Measurements from ENCODE around the gene MAPK8. TPM values are rescaled to one million over a fixed set of nuclear protein-coding genes. Genes with fewer than 3 reads are reported as not detected.

MAPK8 gene
- total and polyA plus RNA-seq, 2 of the 4 experiments (the other 2 are of a cell fraction): 41.5 to 54.7 TPM

DNA sequence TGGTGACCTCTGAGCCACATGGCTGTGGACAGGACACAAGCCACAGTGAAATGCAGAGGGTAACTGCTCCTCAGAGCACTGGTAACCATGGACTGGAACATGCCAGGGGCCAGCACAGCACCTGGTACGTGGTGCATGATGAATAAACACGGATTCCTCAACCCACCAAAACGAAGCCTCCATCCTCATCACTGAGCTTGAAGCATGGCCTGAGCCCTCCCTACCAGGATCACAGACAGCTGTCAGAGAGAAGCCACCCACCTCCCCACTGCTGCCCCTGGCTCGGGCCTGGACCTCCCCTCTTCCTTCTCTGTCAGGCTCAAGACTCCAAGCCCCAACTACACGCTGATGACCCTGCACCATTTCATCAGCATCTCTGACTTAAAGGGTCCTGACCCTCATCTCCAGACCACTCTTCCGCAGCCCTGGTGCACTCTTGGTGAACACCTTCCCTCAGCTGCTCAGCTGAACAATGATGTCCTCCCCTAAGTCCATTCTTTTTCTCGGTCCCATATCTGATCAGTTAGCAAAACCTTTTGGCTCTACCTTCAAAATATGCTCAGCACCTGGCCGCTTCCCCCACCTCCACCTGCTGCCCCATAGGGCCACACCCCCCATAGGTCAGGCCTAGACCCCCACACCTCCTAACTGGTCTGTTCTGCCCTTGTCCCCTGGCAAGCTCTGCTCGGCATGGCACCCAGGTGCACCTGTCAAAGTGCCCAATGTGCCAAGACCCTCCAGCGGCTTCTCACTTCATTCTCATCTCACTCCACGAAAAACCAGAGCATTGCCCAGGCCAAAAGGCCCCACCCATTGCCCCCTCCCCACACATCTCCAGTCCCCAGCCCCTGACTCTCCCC is 141.1 kb downstream of the MAPK8 start:
- H2BK120ac ChIP-seq (ENCODE audit: low read depth, low read length): no peak overlapping the region
- H3K27me3 ChIP-seq (ENCODE audit: control insufficient read depth, insufficient read depth, low read length): no peaks in the 10 kb centered on the region
- dilution Hi-C loops (cut with HindIII; ENCODE audit: low sequenced_read_pairs, unreplicated experiment) (no loop called here), in situ Hi-C loops (cut with MboI; ENCODE audit: low sequenced_read_pairs) (no loop called here), intact Hi-C loops (cut with micrococcal nuclease) (no loop called here)
- H2BK20ac ChIP-seq (ENCODE audit: low read depth, low read length): no peak overlapping the region
- H4K5ac ChIP-seq (ENCODE audit: low read depth, low read length): no peak overlapping the region
- peaks cover 28% of the 10 kb centered on the region for H4K20me1 ChIP-seq (ENCODE audit: insufficient read depth, low read length)
- no peak overlapping the region for H3K4ac ChIP-seq (ENCODE audit: low read depth, low read length)
- no peak overlapping the region for H3K9ac ChIP-seq (ENCODE audit: low read depth, low read length)
- H3K4me3 ChIP-seq (ENCODE audit: insufficient read depth, low read depth, low read length): no peak overlapping the region
- H3K23ac ChIP-seq (ENCODE audit: low read depth, low read length): no peak overlapping the region
- H3K9me1 ChIP-seq (ENCODE audit: insufficient read depth, low read length): peaks cover 24% of the 10 kb centered on the region
- H2AFZ ChIP-seq (replicated peaks; ENCODE audit: low read length, poor library complexity): no peak overlapping the region
- H3K14ac ChIP-seq (replicated peaks; ENCODE audit: low read depth, low read length): no peak overlapping the region
- no peak overlapping the region for H3K4me2 ChIP-seq (ENCODE audit: low read depth, low read length)
- no peak for ATAC-seq (ENCODE audit: low read depth)
- no peak overlapping the region for H2AK5ac ChIP-seq (ENCODE audit: low read depth, low read length)
- peaks cover 12% of the 10 kb centered on the region; the same call in 1 of the 2 replicates for H3K36me3 ChIP-seq (ENCODE audit: control insufficient read depth, insufficient read depth, low read length)
- no peaks in the 10 kb centered on the region for H3K9me3 ChIP-seq (ENCODE audit: control insufficient read depth, insufficient read depth, low read length)
- ChIA-PET POLR2A (ENCODE audit: unreplicated experiment) (no interaction called here), CTCF (no interaction called here)
- peaks cover 9% of the 10 kb centered on the region for H3K4me1 ChIP-seq (ENCODE audit: control insufficient read depth, insufficient read depth, low read length)
- H2BK15ac ChIP-seq (ENCODE audit: low read depth, low read length): no peak overlapping the region
- no peak overlapping the region for H3K18ac ChIP-seq (ENCODE audit: low read depth, low read length)
- H2AK9ac ChIP-seq (replicated peaks; ENCODE audit: low read depth, low read length, poor library complexity): no peak overlapping the region
- no peak overlapping the region for H3K27ac ChIP-seq (ENCODE audit: insufficient read depth, low read length)
- H4K8ac ChIP-seq (ENCODE audit: low read depth in 2 of 2, low read length in 2 of 2): no peak overlapping the region
- H4K91ac ChIP-seq (ENCODE audit: insufficient read depth, low read depth, low read length): no peak overlapping the region
- no peak for DNase-seq
- no peak overlapping the region for H3K56ac ChIP-seq (ENCODE audit: extremely low read depth, insufficient read depth, low read length)
- H2BK5ac ChIP-seq (ENCODE audit: low read depth, low read length, poor library complexity, severe bottlenecking): no peak overlapping the region
- BruUV-seq (replicated peaks): no TSS peak
- H3K79me1 ChIP-seq (ENCODE audit: low read depth in 1 of 2, low read length in 2 of 2): peaks cover 8 to 60% of the 10 kb centered on the region in 2 experiments; a peak in 3 of 4 replicates
- 84% methylated on average over 5 of the region's 11 CpGs; no CpG with 5 or more reads in 1 of the 2 experiments for WGBS, 2 experiments (ENCODE audit: extremely low coverage in 2 of 2, insufficient read length in 1 of 2)
- TF ChIP-seq, protein P1, sequence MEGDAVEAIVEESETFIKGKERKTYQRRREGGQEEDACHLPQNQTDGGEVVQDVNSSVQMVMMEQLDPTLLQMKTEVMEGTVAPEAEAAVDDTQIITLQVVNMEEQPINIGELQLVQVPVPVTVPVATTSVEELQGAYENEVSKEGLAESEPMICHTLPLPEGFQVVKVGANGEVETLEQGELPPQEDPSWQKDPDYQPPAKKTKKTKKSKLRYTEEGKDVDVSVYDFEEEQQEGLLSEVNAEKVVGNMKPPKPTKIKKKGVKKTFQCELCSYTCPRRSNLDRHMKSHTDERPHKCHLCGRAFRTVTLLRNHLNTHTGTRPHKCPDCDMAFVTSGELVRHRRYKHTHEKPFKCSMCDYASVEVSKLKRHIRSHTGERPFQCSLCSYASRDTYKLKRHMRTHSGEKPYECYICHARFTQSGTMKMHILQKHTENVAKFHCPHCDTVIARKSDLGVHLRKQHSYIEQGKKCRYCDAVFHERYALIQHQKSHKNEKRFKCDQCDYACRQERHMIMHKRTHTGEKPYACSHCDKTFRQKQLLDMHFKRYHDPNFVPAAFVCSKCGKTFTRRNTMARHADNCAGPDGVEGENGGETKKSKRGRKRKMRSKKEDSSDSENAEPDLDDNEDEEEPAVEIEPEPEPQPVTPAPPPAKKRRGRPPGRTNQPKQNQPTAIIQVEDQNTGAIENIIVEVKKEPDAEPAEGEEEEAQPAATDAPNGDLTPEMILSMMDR (conservative IDR thresholded peaks at IDR 0.05; ENCODE audit: low read depth, low read length): no peak
- TF ChIP-seq, protein P2, sequence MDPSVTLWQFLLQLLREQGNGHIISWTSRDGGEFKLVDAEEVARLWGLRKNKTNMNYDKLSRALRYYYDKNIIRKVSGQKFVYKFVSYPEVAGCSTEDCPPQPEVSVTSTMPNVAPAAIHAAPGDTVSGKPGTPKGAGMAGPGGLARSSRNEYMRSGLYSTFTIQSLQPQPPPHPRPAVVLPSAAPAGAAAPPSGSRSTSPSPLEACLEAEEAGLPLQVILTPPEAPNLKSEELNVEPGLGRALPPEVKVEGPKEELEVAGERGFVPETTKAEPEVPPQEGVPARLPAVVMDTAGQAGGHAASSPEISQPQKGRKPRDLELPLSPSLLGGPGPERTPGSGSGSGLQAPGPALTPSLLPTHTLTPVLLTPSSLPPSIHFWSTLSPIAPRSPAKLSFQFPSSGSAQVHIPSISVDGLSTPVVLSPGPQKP (IDR thresholded peaks at IDR 0.05; ENCODE audit: borderline replicate concordance, low read depth, low read length): no peak
- TF ChIP-seq CEBPB (IDR thresholded peaks at IDR 0.05; ENCODE audit: low read depth, low read length): no peak
- no peak for TF ChIP-seq POLR2A (IDR thresholded peaks at IDR 0.05; ENCODE audit: low read depth, low read length)
- TF ChIP-seq RFX5 (IDR thresholded peaks at IDR 0.05; ENCODE audit: low read depth, low read length): no peak
- no peak for TF ChIP-seq RAD21 (IDR thresholded peaks at IDR 0.05; ENCODE audit: low read length)
- TF ChIP-seq FOS (IDR thresholded peaks at IDR 0.05; ENCODE audit: low read depth, low read length): no peak
- TF ChIP-seq SMC3 (IDR thresholded peaks at IDR 0.05; ENCODE audit: low read depth, low read length): no peak
- TF ChIP-seq RCOR1 (IDR thresholded peaks at IDR 0.05; ENCODE audit: insufficient replicate concordance, low read length): no peak
- TF ChIP-seq MAZ (IDR thresholded peaks at IDR 0.05; ENCODE audit: borderline replicate concordance, low read depth, low read length): no peak
- TF ChIP-seq NFE2L2 (IDR thresholded peaks at IDR 0.05; ENCODE audit: low read depth, low read length): no peak
- no peak for TF ChIP-seq MXI1 (IDR thresholded peaks at IDR 0.05; ENCODE audit: borderline replicate concordance, low read depth, low read length)
- TF ChIP-seq CHD1 (IDR thresholded peaks at IDR 0.05; ENCODE audit: low read depth, low read length): no peak
- TF ChIP-seq, protein P3, sequence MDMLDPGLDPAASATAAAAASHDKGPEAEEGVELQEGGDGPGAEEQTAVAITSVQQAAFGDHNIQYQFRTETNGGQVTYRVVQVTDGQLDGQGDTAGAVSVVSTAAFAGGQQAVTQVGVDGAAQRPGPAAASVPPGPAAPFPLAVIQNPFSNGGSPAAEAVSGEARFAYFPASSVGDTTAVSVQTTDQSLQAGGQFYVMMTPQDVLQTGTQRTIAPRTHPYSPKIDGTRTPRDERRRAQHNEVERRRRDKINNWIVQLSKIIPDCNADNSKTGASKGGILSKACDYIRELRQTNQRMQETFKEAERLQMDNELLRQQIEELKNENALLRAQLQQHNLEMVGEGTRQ (IDR thresholded peaks at IDR 0.05; ENCODE audit: low read depth, low read length): no peak
- no peak for TF ChIP-seq MAFK (IDR thresholded peaks at IDR 0.05; ENCODE audit: low read depth, low read length)

All from IMR-90 (cell line).